ENCODE measurements around the gene KIAA1614.

The KIAA1614 gene

DNA sequence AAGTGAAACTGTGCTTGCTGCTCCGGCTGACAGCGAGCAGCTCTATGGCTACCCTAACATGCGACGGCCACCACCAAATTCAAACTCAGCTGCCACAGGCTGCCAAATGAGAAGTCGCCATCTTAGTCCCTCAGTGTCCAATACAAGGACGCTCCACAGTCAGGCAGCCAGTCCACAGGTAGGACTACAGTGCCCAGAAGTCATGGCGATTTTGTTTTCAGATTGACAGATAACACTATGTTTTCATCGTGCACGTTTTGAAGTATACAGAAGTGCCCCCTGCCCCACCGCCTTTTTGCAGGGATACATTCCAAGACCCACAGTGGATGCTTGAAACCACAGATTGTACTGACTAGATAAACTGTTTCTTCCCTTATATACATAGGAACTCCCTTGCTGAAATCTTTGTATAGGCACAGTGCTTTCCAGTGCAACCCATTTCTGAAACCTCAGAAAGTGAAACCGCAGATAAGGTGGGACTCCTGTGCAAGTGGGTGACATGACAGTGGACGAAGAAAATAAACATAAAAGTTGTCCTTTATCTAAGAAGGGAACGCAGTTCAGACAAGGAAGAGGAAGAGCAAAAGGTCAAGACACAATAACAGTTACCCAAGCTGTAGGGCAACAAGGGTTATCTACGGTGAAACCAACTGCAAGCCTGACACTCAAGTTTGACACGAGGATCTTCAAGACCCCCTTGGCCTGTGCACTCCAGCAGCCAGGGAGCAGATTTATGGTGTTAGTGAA lies 57.8 kb downstream of the KIAA1614 start:
- Histone ChIP-seq H3K4me3 (replicated peaks; ENCODE audit: low read depth, low read length) (no peak overlapping the region), H3K36me3 (ENCODE audit: control insufficient read depth, insufficient read depth, low read length) (peaks cover 23% of the 10 kb centered on the region), H3K27me3 (replicated peaks; ENCODE audit: control insufficient read depth, insufficient read depth, low read length) (no peaks in the 10 kb centered on the region)
- DNase-seq (ENCODE audit: extremely low read depth, insufficient read length) = no peak
- TF ChIP-seq, protein P1, sequence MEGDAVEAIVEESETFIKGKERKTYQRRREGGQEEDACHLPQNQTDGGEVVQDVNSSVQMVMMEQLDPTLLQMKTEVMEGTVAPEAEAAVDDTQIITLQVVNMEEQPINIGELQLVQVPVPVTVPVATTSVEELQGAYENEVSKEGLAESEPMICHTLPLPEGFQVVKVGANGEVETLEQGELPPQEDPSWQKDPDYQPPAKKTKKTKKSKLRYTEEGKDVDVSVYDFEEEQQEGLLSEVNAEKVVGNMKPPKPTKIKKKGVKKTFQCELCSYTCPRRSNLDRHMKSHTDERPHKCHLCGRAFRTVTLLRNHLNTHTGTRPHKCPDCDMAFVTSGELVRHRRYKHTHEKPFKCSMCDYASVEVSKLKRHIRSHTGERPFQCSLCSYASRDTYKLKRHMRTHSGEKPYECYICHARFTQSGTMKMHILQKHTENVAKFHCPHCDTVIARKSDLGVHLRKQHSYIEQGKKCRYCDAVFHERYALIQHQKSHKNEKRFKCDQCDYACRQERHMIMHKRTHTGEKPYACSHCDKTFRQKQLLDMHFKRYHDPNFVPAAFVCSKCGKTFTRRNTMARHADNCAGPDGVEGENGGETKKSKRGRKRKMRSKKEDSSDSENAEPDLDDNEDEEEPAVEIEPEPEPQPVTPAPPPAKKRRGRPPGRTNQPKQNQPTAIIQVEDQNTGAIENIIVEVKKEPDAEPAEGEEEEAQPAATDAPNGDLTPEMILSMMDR (IDR thresholded peaks at IDR 0.05; ENCODE audit: insufficient read depth, low read length, poor library complexity, severe bottlenecking) = no peak

DNA sequence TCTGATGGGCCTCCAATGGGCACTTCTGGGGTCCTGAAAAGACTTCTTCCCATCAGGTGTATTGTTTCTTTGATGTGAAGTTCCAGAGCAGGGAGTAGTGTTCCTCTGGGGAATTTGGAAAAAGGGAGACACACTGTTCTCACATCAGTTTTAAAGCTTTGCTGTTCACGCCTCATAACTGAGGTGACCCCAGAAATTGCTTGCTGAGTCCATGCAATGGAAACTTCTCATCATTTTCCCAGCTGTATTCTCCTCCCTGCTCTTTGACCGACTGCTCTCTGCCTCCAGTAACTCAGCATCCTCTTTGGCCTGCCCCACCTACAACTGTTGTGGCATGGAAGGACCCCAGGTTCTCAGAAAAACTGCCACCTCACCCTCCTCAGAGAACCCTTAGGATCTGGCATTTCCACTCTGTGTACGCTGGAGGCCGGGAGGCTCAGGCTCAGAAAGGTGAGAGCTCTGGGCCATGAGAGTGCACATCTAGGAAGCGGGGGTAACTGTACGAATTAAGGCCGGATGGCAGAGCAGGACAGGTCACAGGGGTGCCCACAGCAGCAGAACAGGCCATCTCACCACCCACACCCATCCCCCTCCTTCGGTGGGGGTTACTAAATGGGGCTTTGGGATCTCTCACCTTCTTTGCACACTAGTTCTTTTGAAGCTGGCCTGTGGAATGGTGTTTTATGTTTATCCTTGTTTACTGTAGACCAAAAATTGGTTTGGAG lies 58.7 kb downstream of the KIAA1614 start:
- Histone ChIP-seq H3K27me3 (replicated peaks; ENCODE audit: control insufficient read depth, insufficient read depth, low read length) (no peaks in the 10 kb centered on the region), H3K4me3 (replicated peaks; ENCODE audit: low read depth, low read length) (no peak overlapping the region), H3K36me3 (ENCODE audit: control insufficient read depth, insufficient read depth, low read length) (peaks cover 31% of the 10 kb centered on the region)
- no peak for DNase-seq (ENCODE audit: extremely low read depth, insufficient read length)
- TF ChIP-seq, protein P1 (IDR thresholded peaks at IDR 0.05; ENCODE audit: insufficient read depth, low read length, poor library complexity, severe bottlenecking) = no peak

DNA sequence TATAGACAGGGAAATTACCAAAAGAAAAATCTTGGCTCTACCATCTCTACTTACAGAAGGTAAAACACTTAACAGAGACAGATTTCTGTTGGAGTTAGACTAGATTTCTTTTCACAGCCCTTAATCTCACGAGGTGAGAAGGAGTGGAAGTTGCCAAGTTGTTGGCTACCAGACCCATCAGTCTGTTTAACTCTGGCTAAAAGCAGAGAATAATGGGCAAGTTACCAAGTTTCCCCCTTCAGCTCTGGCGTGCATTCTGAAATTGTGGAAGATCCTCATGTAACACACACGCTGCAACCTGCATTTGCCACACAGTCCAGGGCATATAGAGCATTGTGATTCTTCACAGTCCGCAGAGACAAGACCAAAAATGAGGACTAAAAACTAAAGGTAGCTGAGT lies 60.7 kb downstream of the KIAA1614 start:
- no peak for DNase-seq (ENCODE audit: extremely low read depth, insufficient read length)
- Histone ChIP-seq H3K4me3 (replicated peaks; ENCODE audit: low read depth, low read length) (no peak overlapping the region), H3K36me3 (ENCODE audit: control insufficient read depth, insufficient read depth, low read length) (peaks cover 34% of the 10 kb centered on the region), H3K27me3 (replicated peaks; ENCODE audit: control insufficient read depth, insufficient read depth, low read length) (no peaks in the 10 kb centered on the region)
- TF ChIP-seq, protein P1 (IDR thresholded peaks at IDR 0.05; ENCODE audit: insufficient read depth, low read length, poor library complexity, severe bottlenecking) = no peak

DNA sequence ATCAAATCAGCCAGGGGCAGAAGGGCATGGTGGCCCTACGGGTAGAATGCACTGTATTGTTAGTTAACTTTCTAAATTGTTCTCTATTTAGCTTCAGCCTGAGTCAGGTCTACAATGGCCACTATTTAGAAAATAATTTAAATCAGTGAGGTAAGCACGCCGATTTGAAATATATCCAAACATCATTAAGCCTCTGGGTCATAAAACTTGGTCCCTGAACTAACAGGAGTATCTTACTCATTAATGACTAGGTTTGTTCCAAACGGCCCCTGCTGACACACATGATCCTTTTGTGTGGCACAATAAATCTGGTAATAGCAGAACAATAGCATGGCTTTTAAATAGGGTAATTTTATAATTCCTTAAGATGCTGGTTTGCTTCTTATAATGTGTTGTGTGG lies 61.5 kb downstream of the KIAA1614 start:
- TF ChIP-seq, protein P1 (IDR thresholded peaks at IDR 0.05; ENCODE audit: insufficient read depth, low read length, poor library complexity, severe bottlenecking) = no peak
- H3K4me3 ChIP-seq (replicated peaks; ENCODE audit: low read depth, low read length) = no peak overlapping the region
- no peak for DNase-seq (ENCODE audit: extremely low read depth, insufficient read length)
- H3K36me3 ChIP-seq (ENCODE audit: control insufficient read depth, insufficient read depth, low read length) = peaks cover 34% of the 10 kb centered on the region
- no peaks in the 10 kb centered on the region for H3K27me3 ChIP-seq (replicated peaks; ENCODE audit: control insufficient read depth, insufficient read depth, low read length)

DNA sequence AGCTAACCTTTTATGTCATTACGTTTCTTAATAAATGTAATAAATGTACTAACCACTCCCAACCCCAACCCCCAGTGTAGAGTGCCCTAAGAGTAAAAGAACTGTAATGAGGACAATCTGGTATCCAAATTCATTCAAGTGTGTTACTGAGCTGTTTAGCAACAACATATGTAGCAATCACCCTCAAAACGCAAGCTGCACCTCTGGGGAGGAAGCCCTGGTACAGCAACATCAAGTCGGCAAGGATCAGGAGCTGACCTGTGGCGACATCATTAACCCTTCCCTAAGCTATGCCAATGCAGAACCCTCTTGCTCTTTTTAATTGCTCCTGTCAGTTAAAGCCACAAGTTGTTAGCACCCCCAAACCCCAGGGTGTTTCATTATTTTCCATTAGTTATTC lies 62.9 kb downstream of the KIAA1614 start:
- H3K36me3 ChIP-seq (ENCODE audit: control insufficient read depth, insufficient read depth, low read length) = peaks cover 26% of the 10 kb centered on the region
- H3K27me3 ChIP-seq (replicated peaks; ENCODE audit: control insufficient read depth, insufficient read depth, low read length) = no peaks in the 10 kb centered on the region
- TF ChIP-seq, protein P1 (IDR thresholded peaks at IDR 0.05; ENCODE audit: insufficient read depth, low read length, poor library complexity, severe bottlenecking) = no peak
- no peak for DNase-seq (ENCODE audit: extremely low read depth, insufficient read length)
- H3K4me3 ChIP-seq (replicated peaks; ENCODE audit: low read depth, low read length) = no peak overlapping the region

Data from GM06990 (cell line).